GM19035 (cell line): ENCODE results near the gene FMN1.
"Not testable (repeated sequence)": the region's sequence is repeated elsewhere in the genome, so short reads cannot be mapped to it uniquely, and the experiment has no call there.

Experiments
- ATAC-seq: cut with Tn5 transposase; IDR thresholded peaks from one replicate; pipeline ENCODE4 v1.9.1; 2021; ENCODE audit not compliant: unreplicated experiment

Gene FMN1

GRCh38 chr15:32866454-32867312 is 327.8 kb downstream of the FMN1 start:
- no peak for ATAC-seq

- no peak for ATAC-seq
Observed at GRCh38 chr15:32864841-32865240, 329.7 kb downstream of the FMN1 start.

- no peak for ATAC-seq
Observed at GRCh38 chr15:32864051-32864450, 330.5 kb downstream of the FMN1 start.

GRCh38 chr15:32861761-32862160 is 332.8 kb downstream of the FMN1 start:
- ATAC-seq = no peak

GRCh38 chr15:32861174-32861573 is 333.3 kb downstream of the FMN1 start:
- no peak for ATAC-seq

- no peak for ATAC-seq
Observed at GRCh38 chr15:32859996-32860395, 334.5 kb downstream of the FMN1 start.

GRCh38 chr15:32859251-32859650 is 335.3 kb downstream of the FMN1 start:
- no peak for ATAC-seq

GRCh38 chr15:32857732-32858131 is 336.8 kb downstream of the FMN1 start:
- ATAC-seq = no peak

- no peak for ATAC-seq
Observed at GRCh38 chr15:32856753-32857152, 337.8 kb downstream of the FMN1 start.

- ATAC-seq = no peak
Observed at GRCh38 chr15:32855942-32856341, 338.6 kb downstream of the FMN1 start.

- no peak for ATAC-seq
Observed at GRCh38 chr15:32853592-32853991, 340.9 kb downstream of the FMN1 start.

- no peak for ATAC-seq
Observed at GRCh38 chr15:32852771-32853170, 341.7 kb downstream of the FMN1 start.

- ATAC-seq = no peak
Observed at GRCh38 chr15:32852017-32852416, 342.5 kb downstream of the FMN1 start.

- ATAC-seq = no peak
Observed at GRCh38 chr15:32851572-32851971, 342.9 kb downstream of the FMN1 start.

- no peak for ATAC-seq
Observed at GRCh38 chr15:32849769-32850668, 344.5 kb downstream of the FMN1 start.

- ATAC-seq = not testable (repeated sequence)
Observed at GRCh38 chr15:32846671-32847070, 347.8 kb downstream of the FMN1 start.

GRCh38 chr15:32844118-32844711 is 350.3 kb downstream of the FMN1 start:
- no peak for ATAC-seq

GRCh38 chr15:32843219-32843815 is 351.2 kb downstream of the FMN1 start:
- ATAC-seq = no peak

- no peak for ATAC-seq
Observed at GRCh38 chr15:32842081-32842480, 352.4 kb downstream of the FMN1 start.

- ATAC-seq = no peak
Observed at GRCh38 chr15:32840507-32841245, 353.8 kb downstream of the FMN1 start.
